CD14-positive monocyte (primary cell): Measurements from ENCODE around the gene NRF1. TPM values are rescaled to one million over a fixed set of nuclear protein-coding genes. Genes with fewer than 3 reads are reported as not detected.

Experiments used
- DNase-seq, 3 donors: peaks; one replicate each; pipeline ENCODE4 v3.0.0-alpha.2; 2011 to 2022
- H2AFZ ChIP-seq: 2 replicates; pipeline ENCODE4 v1.6.0; 2012; ENCODE audit warnings: mild to moderate bottlenecking, low read depth, low read length, inconsistent platforms; ENCODE audit not compliant: insufficient read depth, poor library complexity, severe bottlenecking
- H3K27ac ChIP-seq, 2 donors: 1 replicate in 1 of 2; 2 replicates in 1 of 2; pipeline ENCODE4 v1.5.1; 2012 to 2013; ENCODE audit warnings: low read length in 2 of 2, control low read depth in 1 of 2, inconsistent platforms in 1 of 2, low read depth in 1 of 2, mild to moderate bottlenecking in 1 of 2
- H3K27me3 ChIP-seq, 2 donors: one replicate each; pipeline versions ENCODE4 v1.6.0 to v1.6.1; 2011 to 2013; ENCODE audit warnings: low read length in 2 of 2; ENCODE audit not compliant: control insufficient read depth in 2 of 2, insufficient read depth in 2 of 2
- H3K36me3 ChIP-seq, 2 donors: replicated peaks in 1 of 2; 1 replicate in 1 of 2; 2 replicates in 1 of 2; pipeline versions ENCODE4 v1.5.1 to v1.6.1; 2012 to 2013; ENCODE audit warnings: low read length in 2 of 2, control low read depth in 1 of 2, inconsistent platforms in 1 of 2, mild to moderate bottlenecking in 1 of 2; ENCODE audit not compliant: insufficient read depth in 2 of 2, control insufficient read depth in 1 of 2
- H3K4me1 ChIP-seq, 2 donors: 1 replicate in 1 of 2; 2 replicates in 1 of 2; pipeline versions ENCODE4 v1.5.1 to v1.6.1; 2012 to 2013; ENCODE audit warnings: low read length in 2 of 2, control low read depth in 1 of 2, inconsistent platforms in 1 of 2, mild to moderate bottlenecking in 1 of 2, moderate library complexity in 1 of 2; ENCODE audit not compliant: insufficient read depth in 2 of 2, control insufficient read depth in 1 of 2
- H3K4me2 ChIP-seq: replicated peaks from 2 replicates; pipeline ENCODE3; 2012; ENCODE audit warnings: low read length, moderate library complexity, mild to moderate bottlenecking; ENCODE audit not compliant: poor library complexity, severe bottlenecking; ENCODE audit errors: extremely low read depth
- H3K4me3 ChIP-seq, 3 experiments: fragments of 200-600 bp in 1 of 3; sonication (generic) in 1 of 3; replicated peaks in 1 of 3; 1 replicate in 2 of 3; 2 replicates in 1 of 3; pipeline ENCODE4 v1.5.1; 2011 to 2013; ENCODE audit warnings: low read length in 3 of 3, mild to moderate bottlenecking in 3 of 3, control low read depth in 2 of 3, low read depth in 2 of 3, inconsistent platforms in 1 of 3, moderate library complexity in 1 of 3
- H3K79me2 ChIP-seq: 2 replicates; pipeline ENCODE4 v1.6.0; 2012; ENCODE audit warnings: mild to moderate bottlenecking, control low read depth, inconsistent platforms, low read length, moderate library complexity; ENCODE audit not compliant: insufficient read depth
- H3K9ac ChIP-seq: 2 replicates; pipeline ENCODE4 v1.6.0; 2017; ENCODE audit warnings: low read length, mild to moderate bottlenecking; ENCODE audit not compliant: insufficient read depth, poor library complexity, severe bottlenecking
- H3K9me3 ChIP-seq, 2 donors: replicated peaks in 1 of 2; 1 replicate in 1 of 2; 2 replicates in 1 of 2; pipeline versions ENCODE4 v1.5.1 to v1.6.1; 2012 to 2013; ENCODE audit warnings: low read length in 2 of 2, control low read depth in 1 of 2; ENCODE audit not compliant: control insufficient read depth in 1 of 2, insufficient read depth in 1 of 2
- H4K20me1 ChIP-seq: 2 replicates; pipeline ENCODE4 v1.6.0; 2012; ENCODE audit warnings: mild to moderate bottlenecking, low read length, control low read depth, moderate library complexity; ENCODE audit not compliant: insufficient read depth
- H3K27ac Mint-ChIP-seq, 7 donors: one replicate each; pipeline ENCODE4 v1.8.0; 2020; ENCODE audit warnings: mild to moderate bottlenecking in 7 of 7, mixed read lengths in 7 of 7, moderate library complexity in 6 of 7, inconsistent platforms in 2 of 7
- H3K27me3 Mint-ChIP-seq, 3 donors: one replicate each; pipeline ENCODE4 v1.8.0; 2021 to 2022; ENCODE audit warnings: low read depth in 3 of 3, mild to moderate bottlenecking in 3 of 3, mixed read lengths in 3 of 3, moderate library complexity in 3 of 3, inconsistent platforms in 1 of 3
- H3K36me3 Mint-ChIP-seq, 2 donors: one replicate each; pipeline ENCODE4 v1.8.0; 2020; ENCODE audit warnings: mixed read lengths in 2 of 2, inconsistent platforms in 1 of 2, mild to moderate bottlenecking in 1 of 2
- H3K4me1 Mint-ChIP-seq: one replicate; pipeline ENCODE4 v1.8.0; 2020; ENCODE audit warnings: mild to moderate bottlenecking, mixed read lengths
- H3K4me3 Mint-ChIP-seq, 2 donors: one replicate each; pipeline ENCODE4 v1.8.0; 2020; ENCODE audit warnings: mild to moderate bottlenecking in 2 of 2, mixed read lengths in 2 of 2, moderate library complexity in 1 of 2
- H3K9me3 Mint-ChIP-seq, 7 donors: one replicate each; pipeline ENCODE4 v1.8.0; 2020 to 2022; ENCODE audit warnings: mixed read lengths in 7 of 7, mild to moderate bottlenecking in 6 of 7, moderate library complexity in 6 of 7, inconsistent platforms in 2 of 7
- WGBS: methylation state at CpG from one replicate; pipeline ENCODE4 v1.1.5; 2013; ENCODE audit warnings: missing lambda C conversion rate; ENCODE audit not compliant: insufficient coverage; 5-methylcytosine and 5-hydroxymethylcytosine counted together
- intact Hi-C, 2 donors: fragments of 100-400 bp; cut with micrococcal nuclease; formaldehyde crosslinking; loops; one replicate each; pipeline versions ENCODE4 v1.15.0 to v1.15.1; 2023
- polyA plus RNA-seq, 3 donors: library from polyadenylated mRNA; depleted of rRNA in 1 of 3; unstranded in 2 of 3; stranded (reverse) in 1 of 3; fragments of 300-500 nt in 2 of 3; fragments of >200 nt in 1 of 3; fragmentation: Illumina TruSeq in 2 of 3; gene quantifications; 1 replicate in 2 of 3; 2 replicates in 1 of 3; pipeline ENCODE4 v1.2.3, GENCODE V29; 2012 to 2021
- TF ChIP-seq, protein P1 (sequence below): fragments of 200-600 bp; IDR thresholded peaks from one replicate; pipeline ENCODE4 v1.8.0; 2022; ENCODE audit warnings: antibody characterized with exemption, mild to moderate bottlenecking

NRF1 gene
- polyA plus RNA-seq, 3 donors = 5.1 to 14.0 (median 7.7) TPM

DNA sequence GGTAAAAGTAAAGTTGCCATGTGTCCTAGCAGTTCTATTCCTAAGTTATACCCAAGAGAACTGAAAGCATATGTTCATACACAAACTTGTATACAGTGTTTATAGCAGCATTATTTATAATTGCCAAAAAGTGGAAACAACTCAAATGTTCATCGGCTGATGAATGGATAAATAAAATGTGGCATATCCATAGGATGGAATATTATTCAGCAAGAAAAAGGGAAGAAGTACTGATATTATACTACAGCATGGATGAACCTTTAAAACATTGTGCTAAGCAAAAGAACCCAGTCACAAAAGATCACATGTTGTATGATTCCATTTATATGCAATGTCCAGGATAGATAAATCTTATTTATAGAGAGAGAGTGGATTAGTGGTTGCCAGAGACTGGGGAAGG, 68.9 kb downstream of the NRF1 start:
- Mint-ChIP-seq H3K4me3 (no peak overlapping the region), H3K9me3 (no peaks in the 10 kb centered on the region), H3K4me1 (no peaks in the 10 kb centered on the region), H3K36me3 (peaks cover 53 to 71% of the 10 kb centered on the region in 2 donors), H3K27me3 (no peaks in the 10 kb centered on the region), H3K27ac (no peak overlapping the region)
- Histone ChIP-seq H3K4me3 (no peak overlapping the region), H2AFZ (no peak overlapping the region), H3K9me3 (no peaks in the 10 kb centered on the region), H3K9ac (no peak overlapping the region), H3K79me2 (no peaks in the 10 kb centered on the region), H4K20me1 (no peaks in the 10 kb centered on the region), H3K27me3 (no peaks in the 10 kb centered on the region), H3K4me2 (no peak overlapping the region), H3K4me1 (no peaks in the 10 kb centered on the region), H3K36me3 (peaks cover 19 to 69% of the 10 kb centered on the region in 2 donors), H3K27ac (no peak overlapping the region)
- intact Hi-C loops = no loop called here
- TF ChIP-seq, protein P1, sequence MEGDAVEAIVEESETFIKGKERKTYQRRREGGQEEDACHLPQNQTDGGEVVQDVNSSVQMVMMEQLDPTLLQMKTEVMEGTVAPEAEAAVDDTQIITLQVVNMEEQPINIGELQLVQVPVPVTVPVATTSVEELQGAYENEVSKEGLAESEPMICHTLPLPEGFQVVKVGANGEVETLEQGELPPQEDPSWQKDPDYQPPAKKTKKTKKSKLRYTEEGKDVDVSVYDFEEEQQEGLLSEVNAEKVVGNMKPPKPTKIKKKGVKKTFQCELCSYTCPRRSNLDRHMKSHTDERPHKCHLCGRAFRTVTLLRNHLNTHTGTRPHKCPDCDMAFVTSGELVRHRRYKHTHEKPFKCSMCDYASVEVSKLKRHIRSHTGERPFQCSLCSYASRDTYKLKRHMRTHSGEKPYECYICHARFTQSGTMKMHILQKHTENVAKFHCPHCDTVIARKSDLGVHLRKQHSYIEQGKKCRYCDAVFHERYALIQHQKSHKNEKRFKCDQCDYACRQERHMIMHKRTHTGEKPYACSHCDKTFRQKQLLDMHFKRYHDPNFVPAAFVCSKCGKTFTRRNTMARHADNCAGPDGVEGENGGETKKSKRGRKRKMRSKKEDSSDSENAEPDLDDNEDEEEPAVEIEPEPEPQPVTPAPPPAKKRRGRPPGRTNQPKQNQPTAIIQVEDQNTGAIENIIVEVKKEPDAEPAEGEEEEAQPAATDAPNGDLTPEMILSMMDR = no peak
- WGBS = no CpG with 5 or more reads among the region's 1 CpG
- DNase-seq = no peak

DNA sequence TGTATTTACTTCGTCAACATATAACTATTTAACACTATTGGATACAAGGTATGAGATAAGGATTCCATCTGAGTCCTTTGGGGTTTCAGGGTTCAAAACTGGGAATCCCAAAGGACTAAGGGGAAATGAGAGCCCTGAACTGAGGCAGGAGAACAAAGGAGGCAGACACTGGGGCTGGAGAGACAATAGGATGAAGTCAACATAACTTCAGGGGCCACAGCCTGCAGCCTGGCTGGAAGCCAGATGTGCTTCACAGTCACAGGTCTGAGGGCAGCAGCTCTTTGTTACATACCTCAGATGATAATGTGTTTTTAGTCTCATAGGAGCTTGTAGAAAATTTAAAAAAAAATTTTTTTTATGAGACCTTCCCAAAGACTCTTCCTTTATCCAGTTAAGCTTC, 73.3 kb downstream of the NRF1 start:
- TF ChIP-seq, protein P1 = no peak
- H3K9me3 Mint-ChIP-seq = no peaks in the 10 kb centered on the region
- H4K20me1 ChIP-seq = no peaks in the 10 kb centered on the region
- no peak overlapping the region for H2AFZ ChIP-seq
- H3K79me2 ChIP-seq = no peaks in the 10 kb centered on the region
- H3K27ac Mint-ChIP-seq = no peak overlapping the region
- H3K4me1 ChIP-seq = no peaks in the 10 kb centered on the region
- H3K4me2 ChIP-seq = no peak overlapping the region
- peaks cover 3 to 62% of the 10 kb centered on the region in 2 donors for H3K36me3 ChIP-seq
- H3K4me3 Mint-ChIP-seq = no peak overlapping the region
- peaks cover 41 to 54% of the 10 kb centered on the region in 2 donors for H3K36me3 Mint-ChIP-seq
- H3K4me3 ChIP-seq = no peak overlapping the region
- no CpG with 5 or more reads among the region's 1 CpG for WGBS
- H3K9ac ChIP-seq = no peak overlapping the region
- intact Hi-C loops = no loop called here
- peaks cover 2% of the 10 kb centered on the region for H3K4me1 Mint-ChIP-seq
- no peaks in the 10 kb centered on the region for H3K27me3 Mint-ChIP-seq
- no peaks in the 10 kb centered on the region for H3K27me3 ChIP-seq
- no peak overlapping the region for H3K27ac ChIP-seq
- no peak for DNase-seq
- H3K9me3 ChIP-seq = no peaks in the 10 kb centered on the region
